Neutrophil (primary cell): ENCODE data around the gene SLC9A9.

Source experiments
- H3K27ac ChIP-seq: fragments of 200-600 bp; sonication (generic); 2 replicates; pipeline ENCODE4 v1.5.1; 2016; ENCODE audit warnings: mild to moderate bottlenecking, moderate library complexity
- H3K27me3 ChIP-seq: fragments of 200-600 bp; sonication (generic); 2 replicates; pipeline ENCODE4 v1.6.0; 2016; ENCODE audit warnings: mild to moderate bottlenecking
- H3K36me3 ChIP-seq: fragments of 200-600 bp; sonication (generic); 2 replicates; pipeline ENCODE4 v1.5.1; 2017
- H3K4me1 ChIP-seq, 2 experiments: fragments of 200-600 bp in 1 of 2; sonication (generic) in 1 of 2; 1 replicate in 1 of 2; 2 replicates in 1 of 2; pipeline versions ENCODE4 v1.5.1 to v1.6.1; 2013 to 2016; ENCODE audit warnings: low read depth in 1 of 2, low read length in 1 of 2, mild to moderate bottlenecking in 1 of 2, moderate library complexity in 1 of 2; ENCODE audit not compliant: control insufficient read depth in 1 of 2, insufficient read depth in 1 of 2
- H3K4me3 ChIP-seq, 2 experiments: fragments of 200-600 bp in 1 of 2; sonication (generic) in 1 of 2; 1 replicate in 1 of 2; 2 replicates in 1 of 2; pipeline ENCODE4 v1.5.1; 2013 to 2016; ENCODE audit warnings: low read depth in 1 of 2, low read length in 1 of 2, mild to moderate bottlenecking in 1 of 2, moderate library complexity in 1 of 2
- H3K9me3 ChIP-seq: fragments of 200-600 bp; sonication (generic); 2 replicates; pipeline ENCODE4 v1.5.1; 2016
- CTCF ChIP-seq: fragments of 200-600 bp; sonication (generic); IDR thresholded peaks from 2 replicates; pipeline ENCODE4 v1.5.1; 2016; ENCODE audit warnings: antibody characterized with exemption

Gene SLC9A9

GRCh38 chr3:143658861-143659260 is 189.4 kb downstream of the SLC9A9 start:
- Histone ChIP-seq H3K27me3 (no peaks in the 10 kb centered on the region), H3K9me3 (no peaks in the 10 kb centered on the region), H3K27ac (no peak overlapping the region), H3K4me3 (no peak overlapping the region), H3K4me1 (no peaks in the 10 kb centered on the region), H3K36me3 (no peaks in the 10 kb centered on the region)
- no peak for TF ChIP-seq CTCF

GRCh38 chr3:143658116-143658515 is 190.2 kb downstream of the SLC9A9 start:
- no peak for TF ChIP-seq CTCF
- H3K27ac ChIP-seq: no peak overlapping the region
- H3K4me1 ChIP-seq: no peaks in the 10 kb centered on the region
- H3K27me3 ChIP-seq: no peaks in the 10 kb centered on the region
- no peak overlapping the region for H3K4me3 ChIP-seq
- no peaks in the 10 kb centered on the region for H3K36me3 ChIP-seq
- no peaks in the 10 kb centered on the region for H3K9me3 ChIP-seq

- Histone ChIP-seq H3K9me3 (no peaks in the 10 kb centered on the region), H3K4me1 (no peaks in the 10 kb centered on the region), H3K4me3 (no peak overlapping the region), H3K27ac (no peak overlapping the region), H3K36me3 (no peaks in the 10 kb centered on the region), H3K27me3 (no peaks in the 10 kb centered on the region)
- TF ChIP-seq CTCF: no peak
These were observed 190.9 kb downstream of the SLC9A9 start for GRCh38 chr3:143657391-143657790.

- Histone ChIP-seq H3K36me3 (no peaks in the 10 kb centered on the region), H3K4me1 (no peaks in the 10 kb centered on the region), H3K4me3 (no peak overlapping the region), H3K9me3 (no peaks in the 10 kb centered on the region), H3K27me3 (no peaks in the 10 kb centered on the region), H3K27ac (no peak overlapping the region)
- no peak for TF ChIP-seq CTCF
These were observed 193.4 kb downstream of the SLC9A9 start for GRCh38 chr3:143654906-143655305.

- Histone ChIP-seq H3K9me3 (no peaks in the 10 kb centered on the region), H3K27ac (no peak overlapping the region), H3K4me3 (no peak overlapping the region), H3K36me3 (no peaks in the 10 kb centered on the region), H3K27me3 (no peaks in the 10 kb centered on the region), H3K4me1 (no peaks in the 10 kb centered on the region)
- TF ChIP-seq CTCF: no peak
These were observed 194.3 kb downstream of the SLC9A9 start for GRCh38 chr3:143653935-143654334.

GRCh38 chr3:143653493-143653892 is 194.8 kb downstream of the SLC9A9 start:
- no peaks in the 10 kb centered on the region for H3K36me3 ChIP-seq
- no peak overlapping the region for H3K27ac ChIP-seq
- no peaks in the 10 kb centered on the region for H3K27me3 ChIP-seq
- TF ChIP-seq CTCF: no peak
- no peaks in the 10 kb centered on the region for H3K9me3 ChIP-seq
- no peak overlapping the region for H3K4me3 ChIP-seq
- H3K4me1 ChIP-seq: no peaks in the 10 kb centered on the region
